ENCODE data around the gene AARS1. TPM values are rescaled to one million over a fixed set of nuclear protein-coding genes. Genes with fewer than 3 reads are reported as not detected.
"Not testable (repeated sequence)": the region's sequence is repeated elsewhere in the genome, so short reads cannot be mapped to it uniquely, and the experiment has no call there.

Gene AARS1
- polyA plus RNA-seq, 4 donors, result 21.7 to 56.8 (median 45.4) TPM

GRCh38 chr16:70252355-70252988, 36.8 kb downstream of the AARS1 start:
- no peak for FAIRE-seq
- Histone ChIP-seq H3K27ac (ENCODE audit: low read depth in 1 of 3, low read length in 2 of 3) (no peak overlapping the region), H3K4me3 (ENCODE audit: low read depth in 1 of 3, low read length in 3 of 3) (no peak overlapping the region), H3K36me3 (ENCODE audit: control insufficient read depth in 3 of 3, insufficient read depth in 2 of 3, low read depth in 1 of 3, low read length in 3 of 3) (peaks cover 11 to 59% (median 25%) of the 10 kb centered on the region in 3 donors), H3K9me3 (ENCODE audit: control insufficient read depth in 2 of 2, insufficient read depth in 1 of 2, low read depth in 1 of 2, low read length in 1 of 2) (no peaks in the 10 kb centered on the region), H3K27me3 (ENCODE audit: control insufficient read depth in 3 of 3, insufficient read depth in 3 of 3, low read length in 3 of 3) (no peaks in the 10 kb centered on the region), H3K4me1 (ENCODE audit: control insufficient read depth in 3 of 3, insufficient read depth in 2 of 3, low read depth in 1 of 3, low read length in 2 of 3) (peaks cover 0 to 15% (median 5%) of the 10 kb centered on the region in 3 donors)
- DNase-seq, result no peak
- WGBS, 3 donors, result 86 to 90% (median 90%) methylated on average over 21 of the region's 21 CpGs

DNA sequence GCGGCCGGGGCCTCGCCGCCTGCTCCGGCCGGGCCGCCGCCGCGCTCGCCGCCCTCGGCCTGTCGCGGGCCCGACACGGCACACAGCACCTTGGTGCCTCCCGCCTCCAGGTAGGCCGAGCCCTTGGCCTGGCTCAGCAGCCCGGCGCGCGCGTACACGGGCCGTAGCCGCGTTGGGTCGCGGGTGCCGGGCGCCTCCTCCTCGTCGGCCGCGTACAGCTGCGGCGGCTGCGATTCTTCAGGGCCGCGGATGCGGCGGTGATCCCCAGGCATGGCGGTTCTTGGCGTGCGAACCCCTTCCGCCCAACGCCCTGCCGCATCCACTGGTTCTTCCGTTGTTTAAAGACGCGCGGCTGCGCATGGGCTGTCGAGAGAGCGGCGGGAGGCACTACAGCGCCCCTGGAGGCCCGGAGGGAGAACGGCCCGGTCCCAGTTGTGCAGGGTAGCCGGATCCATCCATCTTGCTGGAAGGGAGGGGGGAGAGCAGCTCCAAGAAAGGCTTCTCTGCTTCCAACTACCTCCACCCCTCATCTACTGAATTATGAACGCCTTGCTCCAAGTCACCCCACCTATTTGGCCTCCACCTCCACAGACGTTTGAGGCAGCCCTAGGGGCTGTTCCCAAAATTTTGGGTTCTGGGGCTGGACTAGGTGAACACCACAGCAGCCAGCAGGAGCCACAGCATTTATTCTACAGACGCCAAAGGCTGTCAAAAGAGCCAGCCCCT, 37.5 kb downstream of the AARS1 start, which contains the start of gene EXOSC6:
Gene EXOSC6 (minus strand): TSS at position 312 of the 726 bp plus-strand sequence. CDS start 40 bp downstream, at position 272.
- Histone ChIP-seq H3K4me1 (ENCODE audit: control insufficient read depth in 3 of 3, insufficient read depth in 2 of 3, low read depth in 1 of 3, low read length in 2 of 3) (peaks cover 0 to 15% (median 5%) of the 10 kb centered on the region in 3 donors), H3K27ac (ENCODE audit: low read depth in 1 of 3, low read length in 2 of 3) (peak within 1 kb of the TSS; percentile 71 to 98 (median 94)), H3K9me3 (ENCODE audit: control insufficient read depth in 2 of 2, insufficient read depth in 1 of 2, low read depth in 1 of 2, low read length in 1 of 2) (no peaks in the 10 kb centered on the region), H3K4me3 (ENCODE audit: low read depth in 1 of 3, low read length in 3 of 3) (peak within 1 kb of the TSS; percentile 50 to 98 (median 88)), H3K36me3 (ENCODE audit: control insufficient read depth in 3 of 3, insufficient read depth in 2 of 3, low read depth in 1 of 3, low read length in 3 of 3) (peaks cover 7 to 54% (median 21%) of the 10 kb centered on the region in 3 donors), H3K27me3 (ENCODE audit: control insufficient read depth in 3 of 3, insufficient read depth in 3 of 3, low read length in 3 of 3) (no peaks in the 10 kb centered on the region)
- WGBS, 3 donors, result 2 to 3% (median 2%) methylated on average over 43 to 65 of the region's 65 CpGs
- FAIRE-seq (no peak), DNase-seq (peak; percentile 92 to 97)

GRCh38 chr16:70250748-70251628, 38.3 kb downstream of the AARS1 start:
- H3K27me3 ChIP-seq (ENCODE audit: control insufficient read depth in 3 of 3, insufficient read depth in 3 of 3, low read length in 3 of 3), result no peaks in the 10 kb centered on the region
- H3K27ac ChIP-seq (ENCODE audit: low read depth in 1 of 3, low read length in 2 of 3), result peak overlapping the region; percentile 67 to 98 (median 94)
- no peaks in the 10 kb centered on the region for H3K9me3 ChIP-seq (ENCODE audit: control insufficient read depth in 2 of 2, insufficient read depth in 1 of 2, low read depth in 1 of 2, low read length in 1 of 2)
- peaks cover 0 to 15% (median 5%) of the 10 kb centered on the region in 3 donors for H3K4me1 ChIP-seq (ENCODE audit: control insufficient read depth in 3 of 3, insufficient read depth in 2 of 3, low read depth in 1 of 3, low read length in 2 of 3)
- WGBS, 3 donors, result 0 to 1% (median 1%) methylated on average over 43 to 92 of the region's 92 CpGs
- H3K36me3 ChIP-seq (ENCODE audit: control insufficient read depth in 3 of 3, insufficient read depth in 2 of 3, low read depth in 1 of 3, low read length in 3 of 3), result peaks cover 7 to 47% (median 18%) of the 10 kb centered on the region in 3 donors
- peak overlapping the region; percentile 50 to 98 (median 88) for H3K4me3 ChIP-seq (ENCODE audit: low read depth in 1 of 3, low read length in 3 of 3)
- DNase-seq (peak; percentile 43 to 83), FAIRE-seq (no peak)

GRCh38 chr16:70249697-70250096, 39.6 kb downstream of the AARS1 start:
- 64 to 76% (median 75%) methylated on average over 4 of the region's 4 CpGs for WGBS, 3 donors
- H3K27me3 ChIP-seq (ENCODE audit: control insufficient read depth in 3 of 3, insufficient read depth in 3 of 3, low read length in 3 of 3); H3K4me3 ChIP-seq (ENCODE audit: low read depth in 1 of 3, low read length in 3 of 3); H3K27ac ChIP-seq (ENCODE audit: low read depth in 1 of 3, low read length in 2 of 3); FAIRE-seq; DNase-seq; H3K4me1 ChIP-seq (ENCODE audit: control insufficient read depth in 3 of 3, insufficient read depth in 2 of 3, low read depth in 1 of 3, low read length in 2 of 3); H3K9me3 ChIP-seq (ENCODE audit: control insufficient read depth in 2 of 2, insufficient read depth in 1 of 2, low read depth in 1 of 2, low read length in 1 of 2): not testable (repeated sequence)
- peaks cover 4 to 36% (median 13%) of the 10 kb centered on the region in 3 donors for H3K36me3 ChIP-seq (ENCODE audit: control insufficient read depth in 3 of 3, insufficient read depth in 2 of 3, low read depth in 1 of 3, low read length in 3 of 3)

DNA sequence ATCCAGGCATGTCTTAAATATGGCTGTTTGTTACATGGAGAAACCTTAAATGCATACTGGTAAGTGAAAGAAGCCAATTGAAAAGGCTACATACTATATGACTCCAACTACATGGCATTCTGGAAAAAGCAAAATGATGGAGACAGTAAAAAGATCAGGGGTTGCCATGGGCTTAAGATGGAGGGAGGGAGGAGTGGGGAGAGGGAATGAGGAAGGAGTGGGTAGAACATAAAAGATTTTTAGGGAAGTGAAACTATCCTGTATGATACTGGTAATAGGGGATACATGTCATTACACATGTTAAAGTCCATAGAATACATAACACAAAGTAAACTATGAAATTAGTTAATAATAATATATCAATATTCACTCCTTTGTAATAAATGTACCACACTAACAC, 50.5 kb downstream of the AARS1 start:
- H3K27me3 ChIP-seq (ENCODE audit: control insufficient read depth in 3 of 3, insufficient read depth in 3 of 3, low read length in 3 of 3); DNase-seq; FAIRE-seq; H3K9me3 ChIP-seq (ENCODE audit: control insufficient read depth in 2 of 2, insufficient read depth in 1 of 2, low read depth in 1 of 2, low read length in 1 of 2); H3K4me3 ChIP-seq (ENCODE audit: low read depth in 1 of 3, low read length in 3 of 3); H3K27ac ChIP-seq (ENCODE audit: low read depth in 1 of 3, low read length in 2 of 3); H3K4me1 ChIP-seq (ENCODE audit: control insufficient read depth in 3 of 3, insufficient read depth in 2 of 3, low read depth in 1 of 3, low read length in 2 of 3): not testable (repeated sequence)
- H3K36me3 ChIP-seq (ENCODE audit: control insufficient read depth in 3 of 3, insufficient read depth in 2 of 3, low read depth in 1 of 3, low read length in 3 of 3), result peaks cover 0 to 11% (median 0%) of the 10 kb centered on the region in 3 donors

- not testable (repeated sequence) for H3K36me3 ChIP-seq (ENCODE audit: control insufficient read depth in 3 of 3, insufficient read depth in 2 of 3, low read depth in 1 of 3, low read length in 3 of 3); H3K4me1 ChIP-seq (ENCODE audit: control insufficient read depth in 3 of 3, insufficient read depth in 2 of 3, low read depth in 1 of 3, low read length in 2 of 3); FAIRE-seq; H3K27ac ChIP-seq (ENCODE audit: low read depth in 1 of 3, low read length in 2 of 3); H3K9me3 ChIP-seq (ENCODE audit: control insufficient read depth in 2 of 2, insufficient read depth in 1 of 2, low read depth in 1 of 2, low read length in 1 of 2); H3K4me3 ChIP-seq (ENCODE audit: low read depth in 1 of 3, low read length in 3 of 3); H3K27me3 ChIP-seq (ENCODE audit: control insufficient read depth in 3 of 3, insufficient read depth in 3 of 3, low read length in 3 of 3); DNase-seq
- 51 to 73% (median 60%) methylated on average over 2 of the region's 3 CpGs for WGBS, 3 donors
Observed at GRCh38 chr16:70231831-70232230, 57.5 kb downstream of the AARS1 start.

DNA sequence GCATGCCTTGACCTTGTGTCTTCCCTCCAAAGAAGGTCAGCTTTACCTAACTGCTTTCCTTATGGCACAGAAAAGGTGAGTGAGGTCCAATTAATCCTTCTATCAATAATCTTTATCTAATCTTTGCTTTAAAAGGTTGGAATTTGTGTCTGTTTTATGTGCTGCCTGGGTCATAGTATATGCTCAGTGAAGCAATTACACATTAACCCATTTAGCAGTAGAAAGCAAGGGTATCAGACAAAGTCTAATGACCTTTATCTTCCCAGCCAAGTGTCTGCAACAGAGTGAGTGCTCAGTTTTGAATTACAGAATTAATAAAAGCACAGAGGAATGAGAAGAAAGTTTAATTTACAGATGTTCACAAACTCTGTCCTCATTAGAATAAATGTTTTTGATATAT, 63.3 kb downstream of the AARS1 start:
- H3K4me1 ChIP-seq (ENCODE audit: control insufficient read depth in 3 of 3, insufficient read depth in 2 of 3, low read depth in 1 of 3, low read length in 2 of 3); H3K36me3 ChIP-seq (ENCODE audit: control insufficient read depth in 3 of 3, insufficient read depth in 2 of 3, low read depth in 1 of 3, low read length in 3 of 3); H3K27me3 ChIP-seq (ENCODE audit: control insufficient read depth in 3 of 3, insufficient read depth in 3 of 3, low read length in 3 of 3); H3K4me3 ChIP-seq (ENCODE audit: low read depth in 1 of 3, low read length in 3 of 3); FAIRE-seq; H3K9me3 ChIP-seq (ENCODE audit: control insufficient read depth in 2 of 2, insufficient read depth in 1 of 2, low read depth in 1 of 2, low read length in 1 of 2); DNase-seq; H3K27ac ChIP-seq (ENCODE audit: low read depth in 1 of 3, low read length in 2 of 3): not testable (repeated sequence)

- not testable (repeated sequence) for H3K27me3 ChIP-seq (ENCODE audit: control insufficient read depth in 3 of 3, insufficient read depth in 3 of 3, low read length in 3 of 3); DNase-seq; H3K27ac ChIP-seq (ENCODE audit: low read depth in 1 of 3, low read length in 2 of 3); H3K4me1 ChIP-seq (ENCODE audit: control insufficient read depth in 3 of 3, insufficient read depth in 2 of 3, low read depth in 1 of 3, low read length in 2 of 3); FAIRE-seq; H3K9me3 ChIP-seq (ENCODE audit: control insufficient read depth in 2 of 2, insufficient read depth in 1 of 2, low read depth in 1 of 2, low read length in 1 of 2); H3K4me3 ChIP-seq (ENCODE audit: low read depth in 1 of 3, low read length in 3 of 3); H3K36me3 ChIP-seq (ENCODE audit: control insufficient read depth in 3 of 3, insufficient read depth in 2 of 3, low read depth in 1 of 3, low read length in 3 of 3)
- WGBS, 3 donors, result 93 to 100% (median 97%) methylated on average over 2 to 3 of the region's 4 CpGs
Observed at GRCh38 chr16:70225430-70225829, 63.9 kb downstream of the AARS1 start.
